Hepatocyte (in vitro differentiated cells): ENCODE results near the gene URB2. TPM values are rescaled to one million over a fixed set of nuclear protein-coding genes. Genes with fewer than 3 reads are reported as not detected.
A peak's percentile ranks its signal among the peaks of the same experiment; 100 is the strongest.

Experiments
- DNase-seq: peaks from one replicate; pipeline ENCODE4 v3.0.0-alpha.2; 2016; ENCODE audit warnings: low spot score
- H2AFZ ChIP-seq: fragments of 200-600 bp; sonication (generic); 2 replicates; pipeline ENCODE4 v1.6.0; 2016; ENCODE audit warnings: antibody characterized with exemption, mild to moderate bottlenecking
- H3K27ac ChIP-seq: fragments of 200-600 bp; sonication (generic); 2 replicates; pipeline ENCODE4 v1.5.1; 2016; ENCODE audit warnings: mild to moderate bottlenecking
- H3K27me3 ChIP-seq: fragments of 200-600 bp; sonication (generic); 2 replicates; pipeline ENCODE4 v1.6.1; 2016
- H3K36me3 ChIP-seq: fragments of 200-600 bp; sonication (generic); replicated peaks from 2 replicates; pipeline ENCODE4 v1.5.1; 2016; ENCODE audit warnings: low read depth; ENCODE audit not compliant: insufficient read depth
- H3K4me1 ChIP-seq: fragments of 200-600 bp; sonication (generic); 2 replicates; pipeline ENCODE4 v1.5.1; 2016; ENCODE audit warnings: mild to moderate bottlenecking, moderate library complexity; ENCODE audit not compliant: insufficient read depth
- H3K4me2 ChIP-seq: fragments of 200-600 bp; sonication (generic); 2 replicates; pipeline ENCODE4 v1.6.0; 2016
- H3K4me3 ChIP-seq: fragments of 200-600 bp; sonication (generic); 2 replicates; pipeline ENCODE4 v1.5.1; 2016; ENCODE audit warnings: mild to moderate bottlenecking
- H3K79me2 ChIP-seq: fragments of 200-600 bp; sonication (generic); 2 replicates; pipeline ENCODE4 v1.6.0; 2017; ENCODE audit warnings: mild to moderate bottlenecking
- H3K9me2 ChIP-seq: fragments of 200-600 bp; sonication (generic); replicated peaks from 2 replicates; pipeline ENCODE4 v1.6.0; 2017; ENCODE audit warnings: mild to moderate bottlenecking; ENCODE audit not compliant: insufficient read depth
- H3K9me3 ChIP-seq: fragments of 200-600 bp; sonication (generic); 2 replicates; pipeline ENCODE4 v1.5.1; 2016; ENCODE audit warnings: low read depth, mild to moderate bottlenecking
- H4K20me1 ChIP-seq: fragments of 200-600 bp; sonication (generic); 2 replicates; pipeline ENCODE4 v1.6.0; 2016; ENCODE audit warnings: mild to moderate bottlenecking; ENCODE audit not compliant: insufficient read depth, poor library complexity, severe bottlenecking
- EZH2 ChIP-seq: fragments of 200-600 bp; sonication (generic); IDR thresholded peaks from 2 replicates; pipeline ENCODE4 v1.6.1; 2016; ENCODE audit warnings: antibody characterized with exemption, mild to moderate bottlenecking, borderline replicate concordance
- EZH2phosphoT487 ChIP-seq: fragments of 200-600 bp; sonication (generic); IDR thresholded peaks from one replicate; pipeline ENCODE4 v1.6.1; 2018; ENCODE audit warnings: antibody characterized with exemption, mild to moderate bottlenecking, low read depth, moderate library complexity; ENCODE audit not compliant: unreplicated experiment, severe bottlenecking
- WGBS: methylation state at CpG from one replicate; pipeline ENCODE4 v1.1.6; 2016; ENCODE audit warnings: low lambda C conversion rate; ENCODE audit errors: missing lambda C conversion rate; 5-methylcytosine and 5-hydroxymethylcytosine counted together
- polyA plus RNA-seq: library from polyadenylated mRNA; unstranded; fragments of >200 nt; fragmentation: Nextera tagmentation; extraction: Ambion mirVana; gene quantifications from 2 replicates; pipeline ENCODE4 v1.2.1, GENCODE V29; 2016
- total RNA-seq: library from RNA; depleted of rRNA; stranded (reverse); fragments of >200 nt; gene quantifications from 2 replicates; pipeline ENCODE4 v1.2.3, GENCODE V29; 2014
- TF ChIP-seq, protein P1 (sequence below): fragments of 200-600 bp; sonication (generic); IDR thresholded peaks from 2 replicates; pipeline ENCODE4 v1.5.1; 2016; ENCODE audit warnings: antibody characterized with exemption, mild to moderate bottlenecking; ENCODE audit not compliant: poor library complexity

Gene URB2
- total and polyA plus RNA-seq, 2 experiments from 2014 or later, result 4.6 to 12.4 TPM

DNA sequence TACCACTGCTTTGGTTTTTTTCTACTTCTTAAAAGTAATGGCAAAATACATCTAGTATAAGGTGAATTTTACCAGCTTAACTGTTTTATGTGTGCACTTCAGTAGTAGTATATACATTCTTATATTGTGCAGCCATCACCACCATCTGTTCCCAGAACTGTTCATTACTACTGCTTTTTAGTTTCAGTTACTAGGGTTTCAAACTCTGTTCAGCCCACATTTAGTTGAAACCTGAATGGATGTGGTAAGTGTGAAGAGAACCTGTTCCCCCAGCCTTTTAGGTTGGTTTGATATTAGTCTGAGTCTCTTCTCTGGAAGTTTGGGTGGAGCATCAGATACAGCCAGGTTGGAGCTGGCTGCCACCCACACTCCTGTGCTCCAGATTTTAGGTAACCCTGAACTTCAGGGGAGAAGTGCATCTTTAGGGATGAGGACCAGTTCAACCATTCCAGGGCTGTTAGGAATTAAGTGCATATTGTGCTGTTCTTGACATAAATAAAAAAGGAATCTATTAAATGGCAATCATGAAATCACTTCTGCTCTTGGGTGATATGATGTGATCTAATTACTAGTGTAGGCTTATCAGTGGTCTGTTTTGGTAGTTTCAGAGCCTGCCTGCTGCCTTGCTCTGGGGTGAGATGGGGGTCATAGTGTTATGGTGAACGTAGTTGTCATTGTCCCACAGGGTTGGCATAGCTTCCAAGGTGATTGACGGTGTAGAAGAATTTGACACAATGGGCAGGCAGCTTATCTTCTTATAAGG, 32.1 kb downstream of the URB2 start:
- Histone ChIP-seq H2AFZ (no peak overlapping the region), H3K4me2 (no peak overlapping the region), H3K4me1 (no peaks in the 10 kb centered on the region), H3K79me2 (no peaks in the 10 kb centered on the region), H3K4me3 (no peak overlapping the region), H3K27ac (no peak overlapping the region), H3K36me3 (no peaks in the 10 kb centered on the region), H4K20me1 (no peaks in the 10 kb centered on the region), H3K27me3 (no peaks in the 10 kb centered on the region), H3K9me2 (no peaks in the 10 kb centered on the region), H3K9me3 (no peaks in the 10 kb centered on the region)
- no peak for DNase-seq
- WGBS, result 91% methylated on average over 2 of the region's 2 CpGs
- TF ChIP-seq EZH2, result no peak
- TF ChIP-seq EZH2phosphoT487, result no peak
- TF ChIP-seq, protein P1, sequence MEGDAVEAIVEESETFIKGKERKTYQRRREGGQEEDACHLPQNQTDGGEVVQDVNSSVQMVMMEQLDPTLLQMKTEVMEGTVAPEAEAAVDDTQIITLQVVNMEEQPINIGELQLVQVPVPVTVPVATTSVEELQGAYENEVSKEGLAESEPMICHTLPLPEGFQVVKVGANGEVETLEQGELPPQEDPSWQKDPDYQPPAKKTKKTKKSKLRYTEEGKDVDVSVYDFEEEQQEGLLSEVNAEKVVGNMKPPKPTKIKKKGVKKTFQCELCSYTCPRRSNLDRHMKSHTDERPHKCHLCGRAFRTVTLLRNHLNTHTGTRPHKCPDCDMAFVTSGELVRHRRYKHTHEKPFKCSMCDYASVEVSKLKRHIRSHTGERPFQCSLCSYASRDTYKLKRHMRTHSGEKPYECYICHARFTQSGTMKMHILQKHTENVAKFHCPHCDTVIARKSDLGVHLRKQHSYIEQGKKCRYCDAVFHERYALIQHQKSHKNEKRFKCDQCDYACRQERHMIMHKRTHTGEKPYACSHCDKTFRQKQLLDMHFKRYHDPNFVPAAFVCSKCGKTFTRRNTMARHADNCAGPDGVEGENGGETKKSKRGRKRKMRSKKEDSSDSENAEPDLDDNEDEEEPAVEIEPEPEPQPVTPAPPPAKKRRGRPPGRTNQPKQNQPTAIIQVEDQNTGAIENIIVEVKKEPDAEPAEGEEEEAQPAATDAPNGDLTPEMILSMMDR, result no peak

DNA sequence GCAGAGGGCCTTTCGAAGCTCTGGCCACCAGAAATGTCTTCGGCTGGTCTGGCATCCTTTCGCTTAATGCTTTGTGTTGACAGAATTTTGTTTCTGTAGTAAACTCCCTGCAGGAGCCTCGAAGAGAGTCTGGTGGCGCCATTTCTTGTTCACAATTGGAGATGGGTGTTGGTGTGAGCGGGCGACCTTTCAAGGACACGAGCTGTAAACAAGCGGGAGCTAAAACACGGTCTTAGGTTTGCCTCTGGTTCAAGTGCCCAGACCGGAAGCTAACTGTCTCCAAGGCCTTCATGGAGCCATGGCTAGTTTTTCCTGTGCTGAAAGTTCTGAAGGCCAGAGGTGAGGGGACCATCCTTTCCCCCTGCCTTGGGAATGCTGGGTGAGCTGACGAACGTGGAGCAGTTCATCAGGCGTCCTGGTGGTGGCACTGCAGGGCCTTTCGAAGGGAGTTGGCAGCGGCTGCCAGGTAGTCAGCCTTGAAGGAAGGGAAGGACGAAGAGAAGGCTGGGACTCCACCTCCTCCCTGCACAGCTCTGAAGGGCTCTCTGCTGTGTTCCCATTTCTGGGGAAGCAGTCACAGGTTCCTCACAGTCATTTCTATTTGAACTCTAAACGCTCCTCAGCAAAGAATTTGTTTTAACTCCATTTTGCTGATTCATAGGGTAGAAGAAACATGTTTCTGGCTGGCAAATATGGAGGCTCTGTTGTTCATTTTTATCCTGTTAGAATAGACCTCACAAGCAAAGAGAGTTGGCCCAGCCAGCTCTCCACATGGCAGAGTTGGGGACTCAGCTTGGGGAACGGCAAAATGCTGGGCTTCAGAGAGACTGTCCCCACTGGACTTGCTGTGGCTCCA, 35.2 kb downstream of the URB2 start:
- no peaks in the 10 kb centered on the region for H4K20me1 ChIP-seq
- H3K4me2 ChIP-seq, result no peak overlapping the region
- TF ChIP-seq, protein P1, result peak; percentile 84
- TF ChIP-seq EZH2phosphoT487, result no peak
- no peaks in the 10 kb centered on the region for H3K27me3 ChIP-seq
- H3K9me2 ChIP-seq, result no peaks in the 10 kb centered on the region
- H3K4me1 ChIP-seq, result no peaks in the 10 kb centered on the region
- peak; percentile 89 for DNase-seq
- no peak overlapping the region for H3K27ac ChIP-seq
- no peak overlapping the region for H3K4me3 ChIP-seq
- H3K36me3 ChIP-seq, result no peaks in the 10 kb centered on the region
- H3K9me3 ChIP-seq, result no peaks in the 10 kb centered on the region
- WGBS, result 65% methylated on average over 19 of the region's 19 CpGs
- no peaks in the 10 kb centered on the region for H3K79me2 ChIP-seq
- no peak overlapping the region for H2AFZ ChIP-seq

DNA sequence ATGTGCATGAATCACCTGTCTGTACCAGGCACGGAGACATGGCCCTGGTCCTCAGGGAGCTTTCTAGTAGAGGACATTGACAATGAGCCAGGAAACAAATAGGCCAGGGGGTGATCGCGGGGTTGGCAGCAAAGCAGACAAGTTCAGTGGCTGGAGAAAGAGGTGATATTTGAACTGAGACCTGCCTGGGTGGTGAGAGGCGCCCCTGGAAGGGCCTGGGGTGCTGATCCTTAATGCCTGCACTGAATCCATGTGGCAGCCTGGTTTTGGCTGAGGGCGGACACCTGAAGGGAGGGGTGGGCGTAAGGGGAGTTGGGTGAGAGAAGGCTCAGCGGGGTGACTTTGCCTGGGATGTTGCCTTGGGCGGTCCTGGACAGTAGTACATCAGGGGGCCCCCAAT, 35.9 kb downstream of the URB2 start:
- WGBS, result 99% methylated on average over 8 of the region's 8 CpGs
- TF ChIP-seq EZH2phosphoT487 (no peak), EZH2 (no peak)
- TF ChIP-seq, protein P1, result no peak
- Histone ChIP-seq H3K4me1 (no peaks in the 10 kb centered on the region), H3K27me3 (no peaks in the 10 kb centered on the region), H4K20me1 (no peaks in the 10 kb centered on the region), H3K9me2 (no peaks in the 10 kb centered on the region), H3K4me3 (no peak overlapping the region), H3K9me3 (no peaks in the 10 kb centered on the region), H3K79me2 (no peaks in the 10 kb centered on the region), H3K4me2 (no peak overlapping the region), H2AFZ (no peak overlapping the region), H3K27ac (no peak overlapping the region), H3K36me3 (no peaks in the 10 kb centered on the region)
- DNase-seq, result no peak
